Loucy (cell line): ENCODE measurements around the gene ROMO1.
"Not testable (repeated sequence)": the region's sequence is repeated elsewhere in the genome, so short reads cannot be mapped to it uniquely, and the experiment has no call there.

Source experiments
- H2AFZ ChIP-seq: fragments of 200-600 bp; sonication (generic); 2 replicates; pipeline ENCODE4 v1.6.0; 2016; ENCODE audit warnings: antibody characterized with exemption, mild to moderate bottlenecking, low read length, moderate library complexity
- H3F3A ChIP-seq: fragments of 200-600 bp; 2 replicates; pipeline ENCODE4 v1.6.0; 2016; ENCODE audit warnings: antibody characterized with exemption, low read depth, mild to moderate bottlenecking
- H3K27me3 ChIP-seq: fragments of 200-600 bp; sonication (generic); 2 replicates; pipeline ENCODE4 v1.6.1; 2014; ENCODE audit warnings: low read length, mild to moderate bottlenecking; ENCODE audit not compliant: insufficient read depth, poor library complexity, severe bottlenecking
- H3K36me3 ChIP-seq: fragments of 200-600 bp; sonication (generic); 2 replicates; pipeline ENCODE4 v1.6.1; 2016; ENCODE audit warnings: low read length; ENCODE audit not compliant: insufficient read depth
- H3K4me1 ChIP-seq: fragments of 200-600 bp; sonication (generic); 2 replicates; pipeline ENCODE4 v1.5.1; 2014; ENCODE audit warnings: low read length, mild to moderate bottlenecking; ENCODE audit not compliant: insufficient read depth, poor library complexity, severe bottlenecking
- H3K4me2 ChIP-seq: fragments of 200-600 bp; sonication (generic); 2 replicates; pipeline ENCODE4 v1.6.0; 2014; ENCODE audit warnings: antibody characterized with exemption, low read length, low read depth, mild to moderate bottlenecking; ENCODE audit not compliant: poor library complexity, severe bottlenecking
- H3K4me3 ChIP-seq: fragments of 200-600 bp; sonication (generic); 2 replicates; pipeline ENCODE4 v1.5.1; 2014; ENCODE audit warnings: low read length, mild to moderate bottlenecking, mixed read lengths; ENCODE audit not compliant: poor library complexity, severe bottlenecking
- H3K79me2 ChIP-seq: fragments of 200-600 bp; sonication (generic); 2 replicates; pipeline ENCODE4 v1.6.1; 2014; ENCODE audit warnings: low read length; ENCODE audit not compliant: insufficient read depth
- H3K9ac ChIP-seq: fragments of 200-600 bp; sonication (generic); 2 replicates; pipeline ENCODE4 v1.6.0; 2014; ENCODE audit warnings: mild to moderate bottlenecking, low read depth, low read length, moderate library complexity; ENCODE audit not compliant: poor library complexity, severe bottlenecking
- H3K9me2 ChIP-seq: fragments of 200-600 bp; sonication (generic); replicated peaks from 2 replicates; pipeline ENCODE4 v1.6.1; 2016; ENCODE audit warnings: low read depth, low read length, mixed read lengths
- H3K9me3 ChIP-seq: fragments of 200-600 bp; sonication (generic); 2 replicates; pipeline ENCODE4 v1.6.1; 2014; ENCODE audit warnings: mild to moderate bottlenecking, antibody characterized with exemption, low read length, low read depth; ENCODE audit not compliant: insufficient read depth
- H4K20me1 ChIP-seq: fragments of 200-600 bp; sonication (generic); 2 replicates; pipeline ENCODE4 v1.6.0; 2014; ENCODE audit warnings: antibody characterized with exemption, low read length, mild to moderate bottlenecking; ENCODE audit not compliant: insufficient read depth, poor library complexity, severe bottlenecking
- CTCF ChIP-seq: fragments of 200-600 bp; sonication (generic); conservative IDR thresholded peaks from 2 replicates; pipeline ENCODE4 v1.5.1; 2014; ENCODE audit warnings: mild to moderate bottlenecking, antibody characterized with exemption, low read length
- EZH2phosphoT487 ChIP-seq: fragments of 200-600 bp; IDR thresholded peaks from 2 replicates; pipeline ENCODE4 v1.6.1; 2018; ENCODE audit warnings: antibody characterized with exemption, mild to moderate bottlenecking, moderate library complexity, borderline replicate concordance

The ROMO1 gene

GRCh38 chr20:35704514-35705261 lies 5.5 kb downstream of the ROMO1 start:
- no peak overlapping the region for H2AFZ ChIP-seq
- H4K20me1 ChIP-seq: peaks cover 76% of the 10 kb centered on the region
- H3K79me2 ChIP-seq: peaks cover 50% of the 10 kb centered on the region
- no peaks in the 10 kb centered on the region for H3K27me3 ChIP-seq
- H3K4me1 ChIP-seq: peaks cover 12% of the 10 kb centered on the region
- H3K9me2 ChIP-seq: no peaks in the 10 kb centered on the region
- H3K36me3 ChIP-seq: peaks cover 88% of the 10 kb centered on the region
- peaks cover 30% of the 10 kb centered on the region for H3F3A ChIP-seq
- no peaks in the 10 kb centered on the region for H3K9me3 ChIP-seq
- no peak overlapping the region for H3K4me3 ChIP-seq
- TF ChIP-seq EZH2phosphoT487: no peak
- no peak for TF ChIP-seq CTCF
- H3K4me2 ChIP-seq: no peak overlapping the region
- no peak overlapping the region for H3K9ac ChIP-seq

- not testable (repeated sequence) for H3K27me3 ChIP-seq, H3K4me3 ChIP-seq, H3K9ac ChIP-seq, H3K4me1 ChIP-seq, H3K9me3 ChIP-seq, H3K4me2 ChIP-seq, H3K9me2 ChIP-seq, H2AFZ ChIP-seq
- peaks cover 96% of the 10 kb centered on the region for H3K36me3 ChIP-seq
- H4K20me1 ChIP-seq: peaks cover 82% of the 10 kb centered on the region
- H3F3A ChIP-seq: peaks cover 30% of the 10 kb centered on the region
- H3K79me2 ChIP-seq: peaks cover 50% of the 10 kb centered on the region
Observed at GRCh38 chr20:35705894-35706293, 6.7 kb downstream of the ROMO1 start.

- H3K4me3 ChIP-seq, H3K4me1 ChIP-seq, H3K9me2 ChIP-seq, H2AFZ ChIP-seq, H3K27me3 ChIP-seq, H3K9ac ChIP-seq, H3K9me3 ChIP-seq, H3K4me2 ChIP-seq: not testable (repeated sequence)
- H3F3A ChIP-seq: peaks cover 30% of the 10 kb centered on the region
- H3K36me3 ChIP-seq: peaks cover 99% of the 10 kb centered on the region
- H4K20me1 ChIP-seq: peaks cover 92% of the 10 kb centered on the region
- peaks cover 56% of the 10 kb centered on the region for H3K79me2 ChIP-seq
Observed at GRCh38 chr20:35706591-35707529, 7.7 kb downstream of the ROMO1 start.

- no peak overlapping the region for H2AFZ ChIP-seq
- H4K20me1 ChIP-seq: peaks cover 97% of the 10 kb centered on the region
- H3K9ac ChIP-seq: no peak overlapping the region
- no peaks in the 10 kb centered on the region for H3K9me3 ChIP-seq
- no peak overlapping the region for H3K4me2 ChIP-seq
- peaks cover 69% of the 10 kb centered on the region for H3K79me2 ChIP-seq
- TF ChIP-seq CTCF (no peak), EZH2phosphoT487 (no peak)
- H3K9me2 ChIP-seq: no peaks in the 10 kb centered on the region
- H3K27me3 ChIP-seq: no peaks in the 10 kb centered on the region
- H3K4me3 ChIP-seq: no peak overlapping the region
- H3K36me3 ChIP-seq: peaks cover 97% of the 10 kb centered on the region
- H3F3A ChIP-seq: peaks cover 13% of the 10 kb centered on the region; the same call in 1 of the 2 replicates
- H3K4me1 ChIP-seq: no peaks in the 10 kb centered on the region
Observed at GRCh38 chr20:35708502-35708901, 9.3 kb downstream of the ROMO1 start.
